ENCODE measurements around the gene PPP1R13B. TPM values are rescaled to one million over a fixed set of nuclear protein-coding genes. Genes with fewer than 3 reads are reported as not detected.

The PPP1R13B gene
- total RNA-seq, 2 donors from 2014 or later: 15.6 to 17.5 TPM

DNA sequence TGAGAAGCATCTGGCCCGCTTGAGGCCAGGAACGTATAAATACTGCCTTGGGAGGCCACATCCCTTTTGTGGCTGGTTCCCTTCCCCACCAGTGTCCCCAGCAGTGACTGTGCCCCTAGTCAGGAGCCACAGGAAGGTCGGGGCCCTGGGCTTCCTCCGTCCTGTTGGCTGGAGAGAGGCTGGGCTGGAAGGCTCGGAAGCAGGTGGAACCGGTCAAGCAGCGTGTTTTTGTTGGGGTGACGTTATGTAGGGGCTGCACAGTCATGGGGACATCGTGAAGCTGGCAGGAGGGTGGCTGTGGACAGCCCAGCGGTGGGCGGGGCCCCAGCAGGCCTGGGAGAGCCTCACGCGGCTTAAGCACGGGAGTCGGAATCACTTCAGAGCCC is 142.3 kb downstream of the PPP1R13B start:
- Histone ChIP-seq H3K36me3 (ENCODE audit: control insufficient read depth, insufficient read depth, low read length) (peaks cover 63% of the 10 kb centered on the region), H3K9ac (ENCODE audit: extremely low read depth, low read length, poor library complexity, severe bottlenecking) (no peak overlapping the region), H3K27me3 (ENCODE audit: control insufficient read depth, insufficient read depth, low read length, poor library complexity, severe bottlenecking) (no peaks in the 10 kb centered on the region), H3K4me3 (ENCODE audit: low read length) (no peak overlapping the region), H3K27ac (ENCODE audit: low read depth, low read length) (peak overlapping the region; percentile 36), H3K9me3 (ENCODE audit: control insufficient read depth, low read length) (no peaks in the 10 kb centered on the region), H3K4me1 (ENCODE audit: control insufficient read depth, insufficient read depth, low read length) (no peaks in the 10 kb centered on the region)
- 96 to 99% methylated on average over 12 to 15 of the region's 15 CpGs for WGBS, 2 experiments (ENCODE audit: insufficient coverage in 1 of 2, insufficient read length in 1 of 2)
- H3K27ac Mint-ChIP-seq: peak overlapping the region; percentile 58
- H3K36me3 Mint-ChIP-seq (ENCODE audit: low read depth): peaks cover 42% of the 10 kb centered on the region
- H3K9me3 Mint-ChIP-seq: no peaks in the 10 kb centered on the region
- H3K4me1 Mint-ChIP-seq: peaks cover 2% of the 10 kb centered on the region
- no peak for TF ChIP-seq CTCF (conservative IDR thresholded peaks at IDR 0.05)
- no peaks in the 10 kb centered on the region for H3K27me3 Mint-ChIP-seq (ENCODE audit: insufficient read depth)
- no peak for DNase-seq
- H3K4me3 Mint-ChIP-seq: no peak overlapping the region

DNA sequence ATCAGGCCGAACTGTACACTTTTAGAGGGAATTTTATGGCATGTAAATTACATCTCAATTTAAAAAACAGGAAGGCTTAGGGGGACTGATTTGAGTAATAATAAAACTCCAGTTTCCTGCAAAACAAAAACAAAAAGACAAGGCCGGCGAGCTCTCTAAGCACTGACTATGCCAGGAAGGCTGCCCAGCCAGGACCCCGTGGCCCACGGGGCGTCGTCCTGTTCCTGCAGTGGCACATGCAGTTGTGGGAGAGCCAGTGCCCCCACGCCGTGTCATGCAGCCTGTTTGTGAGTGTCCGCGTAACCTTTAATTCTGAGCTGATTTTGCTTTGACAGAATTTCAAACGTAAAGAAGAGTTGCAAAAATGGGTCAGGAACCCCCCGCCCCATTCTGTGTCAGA is 142.7 kb downstream of the PPP1R13B start:
- WGBS, 2 experiments (ENCODE audit: insufficient coverage in 1 of 2, insufficient read length in 1 of 2): 88 to 96% methylated on average over 11 to 13 of the region's 13 CpGs
- Mint-ChIP-seq H3K36me3 (ENCODE audit: low read depth) (peaks cover 44% of the 10 kb centered on the region), H3K27me3 (ENCODE audit: insufficient read depth) (no peaks in the 10 kb centered on the region), H3K27ac (peak overlapping the region; percentile 58), H3K4me3 (no peak overlapping the region), H3K4me1 (peaks cover 2% of the 10 kb centered on the region), H3K9me3 (no peaks in the 10 kb centered on the region)
- no peaks in the 10 kb centered on the region for H3K4me1 ChIP-seq (ENCODE audit: control insufficient read depth, insufficient read depth, low read length)
- H3K9me3 ChIP-seq (ENCODE audit: control insufficient read depth, low read length): no peaks in the 10 kb centered on the region
- H3K4me3 ChIP-seq (ENCODE audit: low read length): no peak overlapping the region
- H3K27me3 ChIP-seq (ENCODE audit: control insufficient read depth, insufficient read depth, low read length, poor library complexity, severe bottlenecking): no peaks in the 10 kb centered on the region
- H3K36me3 ChIP-seq (ENCODE audit: control insufficient read depth, insufficient read depth, low read length): peaks cover 66% of the 10 kb centered on the region
- no peak for DNase-seq
- H3K27ac ChIP-seq (ENCODE audit: low read depth, low read length): no peak overlapping the region
- TF ChIP-seq CTCF (conservative IDR thresholded peaks at IDR 0.05): no peak
- no peak overlapping the region for H3K9ac ChIP-seq (ENCODE audit: extremely low read depth, low read length, poor library complexity, severe bottlenecking)

- Mint-ChIP-seq H3K27me3 (ENCODE audit: insufficient read depth) (no peaks in the 10 kb centered on the region), H3K9me3 (no peaks in the 10 kb centered on the region), H3K4me3 (no peak overlapping the region), H3K27ac (peak overlapping the region; percentile 85), H3K36me3 (ENCODE audit: low read depth) (peaks cover 42% of the 10 kb centered on the region), H3K4me1 (no peaks in the 10 kb centered on the region)
- Histone ChIP-seq H3K4me3 (ENCODE audit: low read length) (no peak overlapping the region), H3K36me3 (ENCODE audit: control insufficient read depth, insufficient read depth, low read length) (peaks cover 71% of the 10 kb centered on the region), H3K9me3 (ENCODE audit: control insufficient read depth, low read length) (no peaks in the 10 kb centered on the region), H3K27ac (ENCODE audit: low read depth, low read length) (no peak overlapping the region), H3K27me3 (ENCODE audit: control insufficient read depth, insufficient read depth, low read length, poor library complexity, severe bottlenecking) (no peaks in the 10 kb centered on the region), H3K9ac (ENCODE audit: extremely low read depth, low read length, poor library complexity, severe bottlenecking) (no peak overlapping the region), H3K4me1 (ENCODE audit: control insufficient read depth, insufficient read depth, low read length) (no peaks in the 10 kb centered on the region)
- no peak for DNase-seq
- 92 to 94% methylated on average over 20 to 23 of the region's 24 CpGs for WGBS, 2 experiments (ENCODE audit: insufficient coverage in 1 of 2, insufficient read length in 1 of 2)
- no peak for TF ChIP-seq CTCF (conservative IDR thresholded peaks at IDR 0.05)
Measured at GRCh38 chr14:103703433-103704385, 143.7 kb downstream of the PPP1R13B start.
